Limb (tissue), 2 donors: ENCODE results near the gene SUFU.

ENCODE experiments used
- DNase-seq, 2 donors: peaks; one replicate each; pipeline ENCODE4 v3.0.0-alpha.2; 2016; ENCODE audit errors: extremely low spot score in 2 of 2

SUFU gene

GRCh38 chr10:102617041-102617440 is 113.3 kb downstream of the SUFU start:
- no peak for DNase-seq

DNA sequence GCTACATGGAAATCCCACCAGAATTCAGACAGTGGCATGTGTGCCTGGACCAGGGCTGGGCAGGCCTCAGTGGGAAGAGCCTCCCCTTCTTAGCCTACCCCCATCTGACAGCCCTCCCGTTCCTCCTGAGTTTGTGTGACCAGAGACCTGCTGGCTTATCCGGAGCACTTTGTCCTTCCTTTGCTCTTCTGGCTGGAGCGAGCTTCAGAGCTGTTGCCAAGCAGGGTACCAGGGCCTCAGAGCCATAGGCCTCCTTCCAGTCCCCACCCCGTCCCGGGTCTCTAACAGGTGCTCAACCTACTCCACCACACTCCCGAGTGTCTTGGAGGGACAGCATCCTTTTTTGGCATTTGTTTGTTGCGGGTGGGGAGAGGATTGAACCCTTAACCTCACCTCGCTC is 114.0 kb downstream of the SUFU start:
- no peak for DNase-seq

DNA sequence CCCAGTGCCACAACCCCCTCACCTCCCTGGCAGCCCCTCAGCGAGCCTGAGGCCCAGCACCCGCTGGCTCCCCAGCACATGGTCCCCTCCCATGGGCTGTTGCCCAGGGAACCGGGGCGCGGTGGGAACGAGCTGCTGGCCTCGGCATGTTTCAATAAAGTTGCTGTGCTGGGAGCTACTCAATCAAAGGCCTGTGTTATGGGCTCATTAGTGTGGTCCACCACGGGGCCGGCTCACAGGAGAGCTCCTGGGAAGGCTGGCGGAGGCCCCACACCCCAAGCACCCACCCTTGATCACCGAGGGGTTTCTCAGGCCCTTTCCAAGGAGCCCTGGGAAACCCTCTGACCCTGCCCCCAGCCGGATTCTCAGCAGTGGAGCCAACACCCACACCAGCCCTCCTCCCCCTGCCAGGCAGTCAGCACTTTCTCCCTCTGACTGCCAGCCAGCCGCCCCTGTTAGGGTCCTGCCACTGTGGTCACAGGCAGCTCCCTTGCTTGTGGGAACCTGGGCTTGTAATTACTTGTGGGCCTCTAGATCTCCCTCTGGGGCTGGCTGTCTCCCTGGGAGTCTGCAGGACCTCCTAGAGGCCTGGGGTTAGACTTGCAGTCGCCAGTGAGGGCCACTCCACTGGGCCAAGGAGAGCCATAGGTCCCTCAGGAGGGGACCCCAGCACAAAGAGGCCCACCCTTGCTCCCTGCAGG is 115.7 kb downstream of the SUFU start:
- no peak for DNase-seq

DNA sequence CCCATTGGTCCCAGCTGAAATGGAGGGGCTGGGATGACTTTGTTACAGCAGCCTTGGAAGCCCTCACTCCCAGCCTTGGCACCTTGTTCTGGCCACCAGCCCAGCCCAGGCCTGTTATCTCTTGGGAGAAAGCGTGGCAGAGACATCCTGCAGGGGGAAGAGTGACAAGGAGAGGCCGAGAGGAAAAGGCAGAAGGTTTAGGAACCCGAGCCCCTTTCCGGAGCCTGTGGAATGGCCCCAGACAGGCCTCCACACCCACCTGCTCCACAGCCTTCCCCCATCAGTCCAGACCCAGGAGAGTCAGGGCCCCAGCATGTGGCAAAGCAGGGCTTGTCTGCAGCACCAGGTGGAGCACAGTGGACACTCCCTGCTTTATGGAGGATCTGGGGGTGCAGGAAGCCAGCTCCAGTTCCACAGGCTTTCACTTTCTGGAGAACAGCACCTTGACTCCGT is 116.4 kb downstream of the SUFU start:
- no peak for DNase-seq

- DNase-seq: no peak
Observed at GRCh38 chr10:102620591-102621442, 117.0 kb downstream of the SUFU start.

- no peak for DNase-seq
Observed at GRCh38 chr10:102621443-102622325, 117.9 kb downstream of the SUFU start.

DNA sequence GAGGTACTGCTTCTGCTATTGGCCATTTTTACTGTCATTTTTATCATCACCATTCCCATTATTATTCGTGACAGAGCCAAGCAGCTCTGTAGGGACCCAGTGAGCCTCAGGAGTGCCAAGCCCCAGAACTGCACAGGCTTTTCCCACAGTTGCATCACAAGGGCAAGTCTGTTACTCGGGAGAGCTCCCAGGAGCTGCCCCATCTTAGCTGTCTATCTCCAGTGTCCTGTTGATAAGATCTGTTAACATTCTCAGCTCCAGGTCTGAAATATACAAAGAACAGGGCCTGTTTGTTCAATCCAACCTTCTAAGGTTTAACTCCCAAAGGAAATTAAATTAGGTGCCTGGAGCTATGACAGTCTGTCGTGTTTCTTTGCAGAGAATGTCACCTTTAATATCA is 120.3 kb downstream of the SUFU start:
- DNase-seq: no peak

DNA sequence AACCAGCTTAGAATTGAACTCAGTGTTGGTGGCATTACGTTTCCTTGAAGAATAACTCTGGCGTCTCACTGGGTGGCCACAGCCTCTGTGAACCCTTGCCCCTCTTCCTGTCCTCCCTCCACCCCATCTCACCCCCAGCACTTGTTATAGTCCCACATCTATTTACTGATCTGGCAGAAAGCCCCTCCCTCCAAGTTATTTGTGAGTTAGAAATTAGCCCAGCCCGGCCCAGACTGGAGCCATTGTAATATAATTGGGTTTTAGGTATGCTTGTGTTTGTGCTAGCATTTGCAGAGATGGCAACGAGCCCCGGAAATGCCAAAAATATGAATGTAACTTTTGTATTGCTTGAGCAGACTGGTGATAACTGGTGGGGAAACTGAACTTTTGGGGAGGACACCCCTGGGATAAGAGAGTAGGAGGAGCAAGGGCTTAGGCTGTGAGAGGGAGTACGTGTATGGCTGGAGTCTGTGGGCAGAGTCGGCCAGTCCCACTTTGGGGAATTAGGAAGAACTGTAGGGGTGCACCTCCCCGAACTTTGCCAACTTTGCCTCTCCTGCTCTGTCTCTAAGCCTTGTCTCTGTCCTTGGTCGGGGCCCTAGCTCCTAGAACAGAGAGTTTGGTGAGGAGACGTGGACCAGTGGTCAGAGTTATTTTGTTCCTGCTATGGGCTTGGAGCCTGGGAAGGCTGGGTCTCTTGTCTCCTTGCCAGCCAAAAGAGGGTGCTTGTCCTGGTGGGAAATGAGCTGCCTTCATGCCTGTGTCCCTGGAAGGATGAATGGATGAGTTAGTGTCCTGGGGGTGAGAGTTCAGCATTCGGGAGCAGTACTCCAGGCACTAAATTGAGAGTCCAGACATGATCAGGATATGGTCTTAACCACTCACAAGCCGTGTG is 121.2 kb downstream of the SUFU start:
- no peak for DNase-seq

- DNase-seq: no peak
Observed at GRCh38 chr10:102626026-102626685, 122.4 kb downstream of the SUFU start.

DNA sequence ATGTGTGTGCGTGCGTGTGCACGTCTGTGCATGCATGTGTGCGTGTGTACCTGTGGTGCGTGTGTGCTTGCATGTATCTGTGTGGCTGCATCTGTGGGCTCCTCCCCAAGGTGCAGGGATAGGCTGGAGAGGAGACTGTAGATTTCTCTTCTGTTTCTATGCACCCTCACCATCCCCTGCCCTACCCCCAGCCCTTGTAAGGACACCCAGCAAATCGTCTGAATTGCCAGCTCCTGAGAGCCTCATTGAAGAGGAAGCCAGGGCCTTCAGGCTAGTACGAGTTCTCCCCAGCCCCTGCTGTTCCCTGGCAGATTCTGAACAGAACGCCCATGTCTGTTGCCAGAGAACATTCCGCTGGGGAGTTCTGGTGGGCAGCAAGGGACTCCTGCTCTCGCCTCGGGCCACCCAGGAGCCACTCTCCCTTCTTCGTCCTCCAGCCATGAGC is 123.5 kb downstream of the SUFU start:
- no peak for DNase-seq

DNA sequence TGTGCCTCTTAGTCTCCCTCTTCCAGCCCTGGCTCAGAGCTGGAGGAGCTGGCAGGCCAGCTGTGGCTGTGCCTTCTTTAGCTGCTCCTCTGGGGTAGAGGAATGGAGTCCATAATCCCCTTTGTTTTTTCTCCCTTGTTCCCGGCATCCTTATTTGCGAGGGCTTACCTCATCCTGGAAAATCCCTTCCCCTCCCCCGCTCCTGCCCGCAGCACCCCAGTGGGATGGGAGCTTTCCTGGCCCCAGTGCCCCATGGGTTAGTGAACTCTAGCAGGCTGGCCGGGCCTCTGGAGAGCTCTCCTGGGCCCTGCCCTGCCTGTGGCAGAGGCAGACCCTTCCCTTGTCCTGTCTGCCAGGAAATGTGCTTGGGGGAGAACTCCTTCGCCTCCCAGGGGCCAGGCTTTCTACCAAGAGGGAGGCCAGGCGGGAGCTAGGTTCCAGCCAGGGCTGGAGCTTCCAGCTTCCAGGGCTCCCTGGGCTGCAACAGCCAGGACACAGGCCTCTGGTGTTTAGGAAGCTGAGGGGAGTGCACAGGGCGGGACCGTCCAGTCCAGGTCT is 124.0 kb downstream of the SUFU start:
- DNase-seq: peak in 1 of 2 donors; percentile 68

GRCh38 chr10:102628451-102628911 is 124.7 kb downstream of the SUFU start:
- peak in 1 of 2 donors; percentile 62 for DNase-seq

DNA sequence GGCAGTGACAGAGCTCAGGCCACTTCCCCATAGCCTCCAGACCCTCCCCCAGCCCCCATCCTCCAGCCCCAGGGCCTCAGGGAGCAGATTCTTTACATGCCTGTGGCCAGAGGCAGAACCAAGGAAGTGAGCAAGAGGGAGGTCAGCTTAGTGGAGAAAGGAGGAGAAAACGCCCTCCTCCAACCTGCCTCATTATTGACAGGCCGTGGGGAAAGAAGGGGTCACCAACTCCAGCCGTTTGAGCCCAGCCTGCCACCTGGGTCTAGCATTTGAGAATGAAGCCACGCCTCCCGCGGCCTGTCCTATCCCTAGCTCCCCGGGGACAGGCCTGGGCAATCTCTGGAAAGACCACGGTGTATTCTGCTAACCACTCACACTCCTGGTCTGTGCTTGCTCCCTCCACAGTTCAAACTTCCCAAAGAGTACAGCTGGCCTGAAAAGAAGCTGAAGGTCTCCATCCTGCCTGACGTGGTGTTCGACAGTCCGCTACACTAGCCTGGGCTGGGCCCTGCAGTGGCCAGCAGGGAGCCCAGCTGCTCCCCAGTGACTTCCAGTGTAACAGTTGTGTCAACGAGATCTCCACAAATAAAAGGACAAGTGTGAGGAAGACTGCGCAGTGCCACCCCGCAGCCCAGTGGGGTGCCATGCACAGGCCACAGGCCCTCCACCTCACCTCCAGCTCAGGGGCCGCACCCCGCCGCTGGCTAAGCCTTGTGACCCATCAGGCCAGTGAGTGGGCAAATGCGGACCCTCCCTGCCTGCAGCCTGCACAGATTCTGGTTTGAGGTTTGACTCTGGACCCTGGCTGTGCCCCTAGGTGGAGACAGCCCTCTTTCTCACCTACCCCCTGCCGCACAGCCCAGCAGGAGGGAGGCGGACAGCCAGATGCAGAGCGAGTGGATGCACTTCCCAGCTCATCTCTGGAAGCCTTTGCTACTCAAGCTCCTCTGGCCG is 126.2 kb downstream of the SUFU start:
- peak in 1 of 2 donors; percentile 51 for DNase-seq

DNA sequence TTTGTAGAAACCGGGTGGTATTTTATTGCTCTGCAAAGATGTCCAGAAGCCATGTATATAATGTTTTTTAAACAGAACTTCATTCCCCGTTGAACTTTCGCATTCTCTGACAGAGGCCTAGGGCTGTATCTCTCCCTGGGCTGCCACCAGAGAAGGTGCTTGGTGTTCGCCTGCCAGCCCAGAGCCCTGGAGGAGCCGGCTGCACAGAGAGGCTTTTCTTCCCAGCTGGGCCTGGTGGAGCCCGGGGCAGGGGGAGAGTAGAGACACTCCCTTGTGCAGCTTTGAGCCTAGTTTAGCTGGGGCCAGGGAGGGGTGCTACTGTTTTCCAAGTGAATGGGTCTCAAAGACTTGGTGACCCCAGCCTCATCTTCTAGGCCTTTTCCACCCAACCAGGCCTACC is 126.9 kb downstream of the SUFU start:
- no peak for DNase-seq

DNA sequence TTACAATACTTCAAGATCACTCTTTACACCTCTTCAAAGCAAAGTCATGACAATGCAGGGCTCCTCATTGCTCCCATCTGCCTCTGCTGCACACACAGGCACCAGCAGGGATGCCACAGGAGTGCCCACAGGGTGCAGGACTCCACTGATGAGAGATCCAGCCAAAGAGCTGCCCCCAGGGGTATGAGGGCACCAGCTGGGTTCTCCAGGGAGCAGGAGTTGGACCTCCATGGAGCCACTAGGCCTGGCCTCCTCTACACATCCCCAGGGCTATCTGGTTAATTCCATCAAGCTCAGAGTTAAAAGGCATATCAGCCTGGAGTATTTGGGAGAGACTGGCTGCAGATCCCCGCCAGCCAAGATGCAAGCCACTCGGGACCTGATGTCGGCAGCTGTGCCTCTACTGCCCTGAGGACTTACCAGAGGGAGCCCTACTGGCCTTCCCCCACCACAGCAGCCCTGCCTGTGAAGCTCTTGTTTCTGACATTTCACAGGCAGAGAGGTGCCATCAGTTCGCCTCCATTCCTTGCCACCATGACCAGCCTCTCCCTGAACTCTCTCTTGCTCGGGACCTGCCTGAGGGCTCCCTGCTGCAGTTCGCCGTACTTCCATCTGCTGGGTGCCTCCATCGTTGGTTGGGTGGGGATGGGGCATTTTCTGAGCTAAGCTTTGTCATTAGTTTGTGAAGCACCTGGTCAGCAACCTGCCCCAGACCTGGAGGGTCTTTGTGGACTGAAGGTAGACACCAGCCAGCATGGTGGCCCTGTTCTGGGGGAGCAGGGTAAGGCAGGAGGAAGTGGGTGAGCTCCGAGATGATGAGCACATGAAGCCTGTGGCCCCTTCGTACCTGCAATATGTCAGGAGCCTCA is 128.0 kb downstream of the SUFU start:
- DNase-seq: no peak

- DNase-seq: peak; percentile 66 to 72
Observed at GRCh38 chr10:102632394-102633111, 128.8 kb downstream of the SUFU start.

DNA sequence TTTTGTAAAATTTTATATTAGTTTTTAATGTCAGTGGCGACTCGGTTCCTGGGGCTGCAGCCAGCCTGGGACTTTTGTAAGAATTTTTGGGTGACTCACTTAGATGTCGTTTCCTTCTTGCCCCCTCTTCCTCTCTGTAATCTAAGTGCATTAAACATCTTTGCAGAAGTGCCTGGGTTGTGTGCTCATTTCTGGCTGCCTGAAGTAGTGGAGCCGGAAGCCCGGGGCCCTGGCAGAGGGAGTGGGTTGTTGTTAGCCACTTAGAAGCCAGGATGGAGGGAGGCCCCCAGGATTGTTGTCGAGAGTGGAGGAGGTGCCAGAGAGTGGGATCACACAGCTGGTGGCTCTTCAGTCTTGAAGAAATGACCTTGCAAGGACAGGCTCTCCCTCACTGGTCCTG is 129.5 kb downstream of the SUFU start:
- no peak for DNase-seq
